Measurements from ENCODE around the gene MAGI2.

The MAGI2 gene

GRCh38 chr7:78895393-78895792 is 558.1 kb downstream of the MAGI2 start:
- peak; percentile 45 for DNase-seq

GRCh38 chr7:78879206-78879605 is 574.3 kb downstream of the MAGI2 start:
- DNase-seq, result no peak

- no peak for DNase-seq
Measured at GRCh38 chr7:78873117-78873516, 580.4 kb downstream of the MAGI2 start.

- DNase-seq, result no peak
Measured at GRCh38 chr7:78864339-78864738, 589.1 kb downstream of the MAGI2 start.

GRCh38 chr7:78863281-78863680 is 590.2 kb downstream of the MAGI2 start:
- no peak for DNase-seq

- DNase-seq, result no peak
Measured at GRCh38 chr7:78862411-78862900, 591.0 kb downstream of the MAGI2 start.

- no peak for DNase-seq
Measured at GRCh38 chr7:78852951-78853350, 600.5 kb downstream of the MAGI2 start.

- DNase-seq, result no peak
Measured at GRCh38 chr7:78850093-78850740, 603.2 kb downstream of the MAGI2 start.

- DNase-seq, result no peak
Measured at GRCh38 chr7:78845155-78845554, 608.3 kb downstream of the MAGI2 start.

GRCh38 chr7:78842068-78842467 is 611.4 kb downstream of the MAGI2 start:
- DNase-seq, result no peak

GRCh38 chr7:78835897-78836296 is 617.6 kb downstream of the MAGI2 start:
- no peak for DNase-seq

- DNase-seq, result no peak
Measured at GRCh38 chr7:78828317-78828716, 625.1 kb downstream of the MAGI2 start.

GRCh38 chr7:78803501-78804127 is 649.9 kb downstream of the MAGI2 start:
- no peak for DNase-seq

GRCh38 chr7:78794101-78794500 is 659.4 kb downstream of the MAGI2 start:
- DNase-seq, result no peak

GRCh38 chr7:78792624-78793023 is 660.8 kb downstream of the MAGI2 start:
- no peak for DNase-seq

GRCh38 chr7:78792006-78792405 is 661.5 kb downstream of the MAGI2 start:
- DNase-seq, result no peak

GRCh38 chr7:78788464-78788863 is 665.0 kb downstream of the MAGI2 start:
- no peak for DNase-seq

GRCh38 chr7:78787854-78788253 is 665.6 kb downstream of the MAGI2 start:
- no peak for DNase-seq

GRCh38 chr7:78786055-78786454 is 667.4 kb downstream of the MAGI2 start:
- DNase-seq, result no peak

GRCh38 chr7:78783179-78783962 is 670.1 kb downstream of the MAGI2 start:
- no peak for DNase-seq

GRCh38 chr7:78780560-78780959 is 672.9 kb downstream of the MAGI2 start:
- no peak for DNase-seq

- peak; percentile 28 for DNase-seq
Measured at GRCh38 chr7:78779788-78780187, 673.7 kb downstream of the MAGI2 start.

- no peak for DNase-seq
Measured at GRCh38 chr7:78777829-78778228, 675.6 kb downstream of the MAGI2 start.

Measured in NCI-H2171 treated with DMSO at 0.1 percent for 48 hours (cell line).